Measurements from ENCODE around the gene ACTRT3. TPM values are rescaled to one million over a fixed set of nuclear protein-coding genes. Genes with fewer than 3 reads are reported as not detected.
"Not testable (repeated sequence)": the region's sequence is repeated elsewhere in the genome, so short reads cannot be mapped to it uniquely, and the experiment has no call there.

ACTRT3 gene
- total RNA-seq, 1 donor from 2014 or later, result 1.6 TPM

- peak; percentile 62 for ATAC-seq
Observed at GRCh38 chr3:169772305-169772896, 3.0 kb upstream of the ACTRT3 start.

GRCh38 chr3:169771497-169772304 lies 2.3 kb upstream of the ACTRT3 start:
- peak; percentile 26 for ATAC-seq

GRCh38 chr3:169764882-169765612 lies 4.3 kb downstream of the ACTRT3 start, which contains the start of gene TERC:
TERC (minus strand) TSS chr3:169765060.
- peak; percentile 95 for ATAC-seq

GRCh38 chr3:169764312-169764881 lies 5.0 kb downstream of the ACTRT3 start:
- peak; percentile 62 for ATAC-seq

- ATAC-seq, result no peak
Observed at GRCh38 chr3:169760479-169760878, 8.9 kb downstream of the ACTRT3 start.

- peak; percentile 41 for ATAC-seq
Observed at GRCh38 chr3:169759256-169759655, 10.1 kb downstream of the ACTRT3 start.

- ATAC-seq, result no peak
Observed at GRCh38 chr3:169758359-169758994, 10.9 kb downstream of the ACTRT3 start.

GRCh38 chr3:169755488-169755887 lies 13.9 kb downstream of the ACTRT3 start:
- ATAC-seq, result peak; percentile 51

- peak; percentile 79 for ATAC-seq
Observed at GRCh38 chr3:169754711-169755110, 14.7 kb downstream of the ACTRT3 start.

GRCh38 chr3:169751875-169752274 lies 17.5 kb downstream of the ACTRT3 start:
- no peak for ATAC-seq

- ATAC-seq, result no peak
Observed at GRCh38 chr3:169750665-169751064, 18.7 kb downstream of the ACTRT3 start.

- ATAC-seq, result peak; percentile 94
Observed at GRCh38 chr3:169748670-169749069, 20.7 kb downstream of the ACTRT3 start.

GRCh38 chr3:169746924-169747323 lies 22.4 kb downstream of the ACTRT3 start:
- ATAC-seq, result no peak

GRCh38 chr3:169744366-169745054 lies 24.9 kb downstream of the ACTRT3 start:
- no peak for ATAC-seq

GRCh38 chr3:169739067-169739466 lies 30.3 kb downstream of the ACTRT3 start:
- no peak for ATAC-seq

GRCh38 chr3:169731857-169732256 lies 37.5 kb downstream of the ACTRT3 start:
- not testable (repeated sequence) for ATAC-seq

- ATAC-seq, result no peak
Observed at GRCh38 chr3:169722724-169723123, 46.6 kb downstream of the ACTRT3 start.

GRCh38 chr3:169718415-169718814 lies 50.9 kb downstream of the ACTRT3 start:
- ATAC-seq, result not testable (repeated sequence)

All from esophagus mucosa (tissue), 1 donor.